PC-9 (cell line): ENCODE measurements around the gene CD99.

ENCODE experiments used
- EZH2 ChIP-seq: fragments of 200-600 bp; sonication (generic); IDR thresholded peaks from 2 replicates; pipeline ENCODE4 v1.8.0; 2017; ENCODE audit warnings: antibody characterized with exemption, low read depth
- TF ChIP-seq, protein P1 (sequence below): fragments of 200-600 bp; sonication (generic); conservative IDR thresholded peaks from 2 replicates; pipeline ENCODE4 v1.6.1; 2017; ENCODE audit warnings: mixed run types, antibody characterized with exemption, mild to moderate bottlenecking, moderate library complexity

DNA sequence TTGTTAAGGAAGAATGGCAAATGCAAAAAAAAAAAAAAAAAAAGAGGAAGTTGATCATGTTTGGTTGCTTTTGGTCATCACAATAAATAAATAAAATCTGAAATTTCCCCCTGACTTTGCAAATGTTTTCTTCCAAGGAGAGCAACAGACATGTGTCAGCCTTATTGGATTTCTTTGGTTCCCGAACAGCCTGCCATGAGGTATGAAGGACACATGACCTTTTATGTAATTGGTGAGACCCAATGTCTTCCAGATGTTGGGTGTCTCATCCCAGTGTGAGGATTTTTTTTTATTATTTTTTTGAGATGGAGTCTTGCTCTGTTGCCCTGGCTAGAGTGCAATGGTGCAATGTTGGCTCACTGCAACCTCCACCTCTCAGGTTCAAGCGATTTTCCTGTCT lies 24.6 kb upstream of the CD99 start:
- TF ChIP-seq, protein P1, sequence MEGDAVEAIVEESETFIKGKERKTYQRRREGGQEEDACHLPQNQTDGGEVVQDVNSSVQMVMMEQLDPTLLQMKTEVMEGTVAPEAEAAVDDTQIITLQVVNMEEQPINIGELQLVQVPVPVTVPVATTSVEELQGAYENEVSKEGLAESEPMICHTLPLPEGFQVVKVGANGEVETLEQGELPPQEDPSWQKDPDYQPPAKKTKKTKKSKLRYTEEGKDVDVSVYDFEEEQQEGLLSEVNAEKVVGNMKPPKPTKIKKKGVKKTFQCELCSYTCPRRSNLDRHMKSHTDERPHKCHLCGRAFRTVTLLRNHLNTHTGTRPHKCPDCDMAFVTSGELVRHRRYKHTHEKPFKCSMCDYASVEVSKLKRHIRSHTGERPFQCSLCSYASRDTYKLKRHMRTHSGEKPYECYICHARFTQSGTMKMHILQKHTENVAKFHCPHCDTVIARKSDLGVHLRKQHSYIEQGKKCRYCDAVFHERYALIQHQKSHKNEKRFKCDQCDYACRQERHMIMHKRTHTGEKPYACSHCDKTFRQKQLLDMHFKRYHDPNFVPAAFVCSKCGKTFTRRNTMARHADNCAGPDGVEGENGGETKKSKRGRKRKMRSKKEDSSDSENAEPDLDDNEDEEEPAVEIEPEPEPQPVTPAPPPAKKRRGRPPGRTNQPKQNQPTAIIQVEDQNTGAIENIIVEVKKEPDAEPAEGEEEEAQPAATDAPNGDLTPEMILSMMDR = no peak
- no peak for TF ChIP-seq EZH2
